SK-N-SH (cell line): ENCODE measurements around the gene CCDC174. TPM values are rescaled to one million over a fixed set of nuclear protein-coding genes. Genes with fewer than 3 reads are reported as not detected.
A peak's percentile ranks its signal among the peaks of the same experiment; 100 is the strongest.

Source experiments
- CTCF ChIA-PET: fragments of 300-600, 350-600 bp; formaldehyde crosslinking; extraction: SDS; loops from one replicate; lab custom pipeline; 2021; lab: Yijun Ruan, JAX
- POLR2A ChIA-PET: fragments of 350-600 bp; sonication (Branson Sonifier 250); formaldehyde crosslinking; extraction: SDS; loops from one replicate; lab custom pipeline; 2020; ENCODE audit warnings: antibody characterized with exemption, inconsistent platforms; lab: Yijun Ruan, JAX
- DNase-seq: peaks from one replicate; pipeline ENCODE4 v3.0.0; 2012
- H2AFZ ChIP-seq: fragments of 200-600 bp; sonication (generic); 2 replicates; pipeline ENCODE4 v1.8.1; 2016; ENCODE audit warnings: antibody characterized with exemption, mild to moderate bottlenecking, low read depth
- H3F3A ChIP-seq: fragments of 200-600 bp; sonication (generic); replicated peaks from 2 replicates; pipeline ENCODE3; 2016; ENCODE audit warnings: antibody characterized with exemption, mild to moderate bottlenecking; ENCODE audit not compliant: insufficient read depth
- H3K27ac ChIP-seq, 2 experiments: fragments of 200-500 bp in 1 of 2; fragments of 200-600 bp in 1 of 2; sonication (Bioruptor generic) in 1 of 2; sonication (generic), shearing (Covaris generic) in 1 of 2; 2 replicates each; pipeline versions ENCODE4 v1.5.1 to v1.6.1; 2014 to 2016; ENCODE audit warnings: low read depth in 2 of 2, inconsistent platforms in 1 of 2, low read length in 1 of 2, mild to moderate bottlenecking in 1 of 2, mixed read lengths in 1 of 2
- H3K27me3 ChIP-seq: fragments of 200-600 bp; sonication (generic), shearing (Covaris generic); 2 replicates; pipeline ENCODE4 v1.6.1; 2016; ENCODE audit warnings: mixed run types; ENCODE audit not compliant: insufficient read depth
- H3K36me3 ChIP-seq, 2 experiments: fragments of 200-500 bp in 1 of 2; fragments of 200-600 bp in 1 of 2; sonication (Bioruptor generic) in 1 of 2; sonication (generic) in 1 of 2; replicated peaks in 1 of 2; 2 replicates each; pipeline versions ENCODE3 to v1.5.1; 2014 to 2016; ENCODE audit warnings: low read length in 1 of 2, mild to moderate bottlenecking in 1 of 2; ENCODE audit not compliant: insufficient read depth in 2 of 2, control insufficient read depth in 1 of 2
- H3K4me1 ChIP-seq, 2 experiments: fragments of 200-500 bp in 1 of 2; fragments of 200-600 bp in 1 of 2; sonication (Bioruptor generic) in 1 of 2; sonication (generic), shearing (Covaris generic) in 1 of 2; 2 replicates each; pipeline versions ENCODE4 v1.5.1 to v1.6.1; 2014 to 2016; ENCODE audit warnings: low read depth in 1 of 2, low read length in 1 of 2, mixed run types in 1 of 2; ENCODE audit not compliant: insufficient read depth in 2 of 2, control insufficient read depth in 1 of 2
- H3K4me2 ChIP-seq: fragments of 200-600 bp; sonication (generic), shearing (Covaris generic); 2 replicates; pipeline ENCODE4 v1.6.1; 2017; ENCODE audit warnings: mixed run types
- H3K4me3 ChIP-seq, 2 experiments: fragments of 200-500 bp in 1 of 2; fragments of 200-600 bp in 1 of 2; sonication (Bioruptor generic) in 1 of 2; sonication (generic), shearing (Covaris generic) in 1 of 2; 2 replicates each; pipeline versions ENCODE4 v1.5.1 to v1.8.1; 2014 to 2016; ENCODE audit warnings: low read depth in 2 of 2, inconsistent platforms in 1 of 2, low read length in 1 of 2, mild to moderate bottlenecking in 1 of 2, mixed read lengths in 1 of 2, moderate library complexity in 1 of 2
- H3K79me2 ChIP-seq: fragments of 200-600 bp; sonication (generic); 2 replicates; pipeline ENCODE4 v1.8.1; 2017; ENCODE audit warnings: mild to moderate bottlenecking; ENCODE audit not compliant: insufficient read depth
- H3K9ac ChIP-seq: fragments of 200-600 bp; sonication (generic); 2 replicates; pipeline ENCODE4 v1.6.1; 2017; ENCODE audit warnings: mixed run types
- H3K9me2 ChIP-seq: fragments of 200-600 bp; sonication (generic); 2 replicates; pipeline ENCODE4 v1.6.1; 2017; ENCODE audit warnings: mixed run types
- H3K9me3 ChIP-seq: fragments of 200-600 bp; sonication (generic); 2 replicates; pipeline ENCODE4 v1.6.1; 2017; ENCODE audit warnings: mixed run types, mild to moderate bottlenecking, moderate library complexity
- H4K20me1 ChIP-seq: fragments of 200-600 bp; sonication (generic); 2 replicates; pipeline ENCODE4 v1.6.1; 2017; ENCODE audit warnings: mild to moderate bottlenecking, mixed run types; ENCODE audit not compliant: insufficient read depth
- CHD2 ChIP-seq: fragments of 150-350 bp; IDR thresholded peaks from 2 replicates; pipeline ENCODE4 v1.6.1; 2018; ENCODE audit warnings: low read length; ENCODE audit not compliant: partially characterized antibody
- ELF1 ChIP-seq: IDR thresholded peaks from 2 replicates; pipeline ENCODE4 v1.4.0; 2012
- EP300 ChIP-seq, 2 experiments: IDR thresholded peaks; 2 replicates each; pipeline versions ENCODE4 v1.4.0 to v1.6.1; 2012; ENCODE audit warnings: borderline replicate concordance in 1 of 2, low read depth in 1 of 2, low read length in 1 of 2
- FOXJ3 ChIP-seq: sonication (generic); formaldehyde crosslinking; IDR thresholded peaks from 2 replicates; pipeline ENCODE4 v1.5.1; 2020; ENCODE audit warnings: mild to moderate bottlenecking, missing genetic modification reagents
- GABPA ChIP-seq: IDR thresholded peaks from 2 replicates; pipeline ENCODE4 v1.4.0; 2012; ENCODE audit warnings: low read depth, mild to moderate bottlenecking
- GATA2 ChIP-seq: sonication (generic); formaldehyde crosslinking; IDR thresholded peaks from 2 replicates; pipeline ENCODE4 v1.5.0; 2020; ENCODE audit warnings: mild to moderate bottlenecking, missing genetic modification reagents
- JUND ChIP-seq: IDR thresholded peaks from 2 replicates; pipeline ENCODE4 v1.4.0; 2012
- MEF2A ChIP-seq: IDR thresholded peaks from 2 replicates; pipeline ENCODE4 v1.4.0; 2012; ENCODE audit warnings: low read depth, borderline replicate concordance
- MXI1 ChIP-seq: IDR thresholded peaks from 2 replicates; pipeline ENCODE4 v1.6.1; 2012; ENCODE audit warnings: mild to moderate bottlenecking, low read depth, low read length, improper control_type of control experiment
- NFIC ChIP-seq: IDR thresholded peaks from 2 replicates; pipeline ENCODE4 v1.4.0; 2012; ENCODE audit warnings: borderline replicate concordance
- PBX3 ChIP-seq: IDR thresholded peaks from 2 replicates; pipeline ENCODE4; 2012
- RAD21 ChIP-seq: IDR thresholded peaks from 2 replicates; pipeline ENCODE4 v1.6.1; 2012; ENCODE audit warnings: mild to moderate bottlenecking, low read length
- RCOR1 ChIP-seq: fragments of 150-350 bp; IDR thresholded peaks from 2 replicates; pipeline ENCODE4 v1.6.1; 2017; ENCODE audit warnings: antibody characterized with exemption, low read length
- RFX5 ChIP-seq: IDR thresholded peaks from 2 replicates; pipeline ENCODE4 v1.6.1; 2012; ENCODE audit warnings: mild to moderate bottlenecking, improper control_type of control experiment, low read length
- TCF12 ChIP-seq: IDR thresholded peaks from 2 replicates; pipeline ENCODE4 v1.4.0; 2012
- TEAD4 ChIP-seq: IDR thresholded peaks from 2 replicates; pipeline ENCODE4 v1.4.0; 2012; ENCODE audit warnings: mild to moderate bottlenecking, borderline replicate concordance; ENCODE audit not compliant: insufficient read depth
- YY1 ChIP-seq: IDR thresholded peaks from 2 replicates; pipeline ENCODE4 v1.4.0; 2012; ENCODE audit warnings: low read depth, mild to moderate bottlenecking
- whole genome bisulfite sequencing: methylation state at CpG from one replicate; pipeline ENCODE4 v1.1.6; 2017; ENCODE audit warnings: low lambda C conversion rate; 5-methylcytosine and 5-hydroxymethylcytosine counted together
- polyA plus RNA-seq, 3 experiments: library from polyadenylated mRNA; depleted of rRNA; stranded (reverse); fragments of >200 nt; gene quantifications; 2 replicates each; pipeline ENCODE4 v1.2.3, GENCODE V29; 2012
- TF ChIP-seq, protein P1 (sequence below): fragments of 150-350 bp; IDR thresholded peaks from 2 replicates; pipeline ENCODE4 v1.6.1; 2016; ENCODE audit warnings: mild to moderate bottlenecking, low read depth, low read length
- TF ChIP-seq, protein P2 (sequence below): fragments of 200-600 bp; sonication (generic); IDR thresholded peaks from 2 replicates; pipeline ENCODE4 v1.6.1; 2017; ENCODE audit warnings: antibody characterized with exemption, mild to moderate bottlenecking, moderate library complexity

CCDC174 gene
- polyA plus RNA-seq, 1 of the 3 experiments (the other 2 are of a cell fraction), result 6.6 TPM

- H3K36me3 ChIP-seq, result peaks cover 0 to 11% of the 10 kb centered on the region in 2 experiments
- H3K4me1 ChIP-seq, result peaks cover 0 to 14% of the 10 kb centered on the region in 2 experiments; a peak in 2 of 4 replicates
- no peaks in the 10 kb centered on the region for H3K9me3 ChIP-seq
- H3K9ac ChIP-seq, result no peak overlapping the region
- H3K79me2 ChIP-seq, result no peaks in the 10 kb centered on the region
- peaks cover 17% of the 10 kb centered on the region for H3F3A ChIP-seq
- no peaks in the 10 kb centered on the region for H4K20me1 ChIP-seq
- peak overlapping the region in 1 of 2 experiments; percentile 64; a peak in 2 of 4 replicates for H3K27ac ChIP-seq
- TF ChIP-seq RCOR1 (peak; percentile 71; the same call in 1 of the 2 replicates), MXI1 (peak; percentile 60; the same call in 1 of the 2 replicates), NFIC (no peak), TCF12 (no peak), EP300 (IDR thresholded peaks at IDR 0.05; ENCODE audit: borderline replicate concordance in 1 of 2, low read depth in 1 of 2, low read length in 1 of 2) (peak in 1 of 2 experiments; percentile 79; a peak in 2 of 4 replicates), JUND (no peak), FOXJ3 (CRISPR knock-in tag) (no peak), CHD2 (peak; percentile 56), GATA2 (CRISPR knock-in tag) (peak; percentile 87), YY1 (no peak), RAD21 (no peak)
- TF ChIP-seq, protein P1, sequence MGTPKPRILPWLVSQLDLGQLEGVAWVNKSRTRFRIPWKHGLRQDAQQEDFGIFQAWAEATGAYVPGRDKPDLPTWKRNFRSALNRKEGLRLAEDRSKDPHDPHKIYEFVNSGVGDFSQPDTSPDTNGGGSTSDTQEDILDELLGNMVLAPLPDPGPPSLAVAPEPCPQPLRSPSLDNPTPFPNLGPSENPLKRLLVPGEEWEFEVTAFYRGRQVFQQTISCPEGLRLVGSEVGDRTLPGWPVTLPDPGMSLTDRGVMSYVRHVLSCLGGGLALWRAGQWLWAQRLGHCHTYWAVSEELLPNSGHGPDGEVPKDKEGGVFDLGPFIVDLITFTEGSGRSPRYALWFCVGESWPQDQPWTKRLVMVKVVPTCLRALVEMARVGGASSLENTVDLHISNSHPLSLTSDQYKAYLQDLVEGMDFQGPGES, result no peak
- no peaks in the 10 kb centered on the region for H3K27me3 ChIP-seq
- CTCF ChIA-PET, result interaction anchor here (0.9 to 15.2 kb wide), 9 partner anchors 10 to 246 kb away, joined by 3 to 202 read pairs (median 8); no protein-coding TSS in a partner anchor
- no peak overlapping the region for H2AFZ ChIP-seq
- H3K9me2 ChIP-seq, result no peaks in the 10 kb centered on the region
- POLR2A ChIA-PET, result no interaction called here
- no peak overlapping the region for H3K4me3 ChIP-seq
- peak; percentile 52 for DNase-seq
- 46% methylated on average over 4 of the region's 4 CpGs for WGBS
- H3K4me2 ChIP-seq, result no peak overlapping the region
Observed at GRCh38 chr3:14676881-14677280, 25.3 kb downstream of the CCDC174 start.

DNA sequence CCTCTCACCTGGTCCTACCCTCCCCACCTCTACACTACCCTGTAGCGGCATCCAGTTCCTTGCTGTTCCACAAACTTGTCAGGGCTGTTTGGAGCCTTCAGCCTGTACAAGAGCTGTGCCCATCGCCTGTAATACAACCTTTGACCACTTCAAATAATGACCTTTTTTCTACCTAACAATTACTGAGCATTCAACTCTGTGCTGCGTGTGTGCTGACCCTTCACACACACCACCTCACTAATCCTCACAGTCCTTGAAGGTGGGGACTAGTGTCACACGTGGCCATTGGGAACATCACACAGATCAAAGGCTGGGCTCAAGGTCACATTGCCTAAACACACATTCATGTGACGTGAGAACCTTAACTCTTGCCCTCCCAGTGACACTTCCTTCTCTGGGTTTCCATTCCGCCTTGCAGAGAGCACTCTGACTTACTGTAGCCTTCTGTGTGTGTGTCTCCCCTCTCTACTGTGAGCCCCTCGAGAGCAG, 26.5 kb downstream of the CCDC174 start:
- H3K9me2 ChIP-seq, result no peaks in the 10 kb centered on the region
- POLR2A ChIA-PET, result no interaction called here
- no peak overlapping the region for H3K4me2 ChIP-seq
- H3K36me3 ChIP-seq, result peaks cover 0 to 2% of the 10 kb centered on the region in 2 experiments
- no peaks in the 10 kb centered on the region for H3K9me3 ChIP-seq
- DNase-seq, result no peak
- CTCF ChIA-PET, result interaction anchor here (0.9 to 15.2 kb wide), 6 partner anchors 10 to 245 kb away, joined by 3 to 202 read pairs (median 23); no protein-coding TSS in a partner anchor
- no peaks in the 10 kb centered on the region for H4K20me1 ChIP-seq
- H3K79me2 ChIP-seq, result no peaks in the 10 kb centered on the region
- H3K4me3 ChIP-seq, result no peak overlapping the region
- peaks cover 0 to 14% of the 10 kb centered on the region in 2 experiments; a peak in 2 of 4 replicates for H3K4me1 ChIP-seq
- H3K27me3 ChIP-seq, result no peaks in the 10 kb centered on the region
- H3K27ac ChIP-seq, result no peak overlapping the region
- no peak overlapping the region for H2AFZ ChIP-seq
- no peak overlapping the region for H3K9ac ChIP-seq
- 82% methylated on average over 6 of the region's 7 CpGs for WGBS
- peaks cover 8% of the 10 kb centered on the region for H3F3A ChIP-seq
- no peak for TF ChIP-seq TEAD4
- TF ChIP-seq CHD2, result no peak
- no peak for TF ChIP-seq ELF1
- TF ChIP-seq PBX3, result no peak
- no peak for TF ChIP-seq GABPA
- no peak for TF ChIP-seq MEF2A
- no peak for TF ChIP-seq JUND
- no peak for TF ChIP-seq EP300 (IDR thresholded peaks at IDR 0.05; ENCODE audit: borderline replicate concordance in 1 of 2, low read depth in 1 of 2, low read length in 1 of 2)
- no peak for TF ChIP-seq RCOR1
- TF ChIP-seq, protein P2, sequence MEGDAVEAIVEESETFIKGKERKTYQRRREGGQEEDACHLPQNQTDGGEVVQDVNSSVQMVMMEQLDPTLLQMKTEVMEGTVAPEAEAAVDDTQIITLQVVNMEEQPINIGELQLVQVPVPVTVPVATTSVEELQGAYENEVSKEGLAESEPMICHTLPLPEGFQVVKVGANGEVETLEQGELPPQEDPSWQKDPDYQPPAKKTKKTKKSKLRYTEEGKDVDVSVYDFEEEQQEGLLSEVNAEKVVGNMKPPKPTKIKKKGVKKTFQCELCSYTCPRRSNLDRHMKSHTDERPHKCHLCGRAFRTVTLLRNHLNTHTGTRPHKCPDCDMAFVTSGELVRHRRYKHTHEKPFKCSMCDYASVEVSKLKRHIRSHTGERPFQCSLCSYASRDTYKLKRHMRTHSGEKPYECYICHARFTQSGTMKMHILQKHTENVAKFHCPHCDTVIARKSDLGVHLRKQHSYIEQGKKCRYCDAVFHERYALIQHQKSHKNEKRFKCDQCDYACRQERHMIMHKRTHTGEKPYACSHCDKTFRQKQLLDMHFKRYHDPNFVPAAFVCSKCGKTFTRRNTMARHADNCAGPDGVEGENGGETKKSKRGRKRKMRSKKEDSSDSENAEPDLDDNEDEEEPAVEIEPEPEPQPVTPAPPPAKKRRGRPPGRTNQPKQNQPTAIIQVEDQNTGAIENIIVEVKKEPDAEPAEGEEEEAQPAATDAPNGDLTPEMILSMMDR, result no peak
- TF ChIP-seq RFX5, result no peak
- TF ChIP-seq MXI1, result no peak
